ELF-1 (cell line): ENCODE results near the gene DGKD.

Source experiments
- DNase-seq: peaks from one replicate; pipeline ENCODE4 v3.0.0-alpha.2; 2016; ENCODE audit warnings: low read depth, low spot score

The DGKD gene

GRCh38 chr2:233458031-233458610 lies 103.8 kb downstream of the DGKD start:
- DNase-seq, result no peak

DNA sequence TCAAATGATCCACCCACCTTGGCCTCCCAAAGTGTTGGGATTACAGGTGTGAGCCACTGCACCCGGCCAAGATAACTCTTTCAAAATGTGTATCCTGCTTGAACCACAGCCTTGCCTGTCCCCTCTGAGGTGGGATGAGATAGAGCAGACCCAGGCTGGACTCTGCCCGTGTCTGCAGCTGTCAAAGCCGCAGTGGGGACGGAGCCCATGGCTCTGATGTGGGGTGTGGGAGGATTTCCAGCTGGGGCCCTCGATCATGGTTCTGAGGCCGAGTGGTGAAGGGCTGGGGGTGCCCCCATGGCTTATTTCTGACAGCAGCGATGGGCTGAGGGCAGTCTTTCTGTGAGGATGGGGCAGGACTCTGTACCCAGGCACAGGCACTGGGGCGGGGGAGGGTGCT lies 104.5 kb downstream of the DGKD start:
- DNase-seq, result no peak

DNA sequence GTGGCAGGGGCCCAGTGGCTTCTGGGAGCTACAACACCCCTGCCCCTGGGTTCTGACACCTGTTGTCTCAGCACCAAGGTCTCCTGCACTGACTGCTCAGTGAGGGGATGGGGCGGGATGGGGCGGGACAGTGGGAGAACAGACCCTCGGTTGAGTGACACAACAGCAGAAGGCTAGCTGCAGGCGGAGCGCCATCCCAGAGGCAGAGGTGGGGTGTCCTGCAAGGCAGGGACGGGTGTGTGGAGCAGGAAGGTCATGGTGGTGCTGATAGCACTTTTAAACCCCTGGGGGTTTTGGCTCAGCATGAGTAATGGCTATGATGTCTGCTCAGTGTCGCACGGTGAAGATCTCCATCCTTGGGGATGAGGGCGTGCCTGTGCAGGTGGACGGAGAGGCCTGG lies 105.1 kb downstream of the DGKD start:
- DNase-seq, result no peak

GRCh38 chr2:233460726-233461441 lies 106.6 kb downstream of the DGKD start:
- no peak for DNase-seq

GRCh38 chr2:233461481-233461891 lies 107.2 kb downstream of the DGKD start:
- no peak for DNase-seq

- no peak for DNase-seq
Observed at GRCh38 chr2:233462202-233462785, 108.0 kb downstream of the DGKD start.

DNA sequence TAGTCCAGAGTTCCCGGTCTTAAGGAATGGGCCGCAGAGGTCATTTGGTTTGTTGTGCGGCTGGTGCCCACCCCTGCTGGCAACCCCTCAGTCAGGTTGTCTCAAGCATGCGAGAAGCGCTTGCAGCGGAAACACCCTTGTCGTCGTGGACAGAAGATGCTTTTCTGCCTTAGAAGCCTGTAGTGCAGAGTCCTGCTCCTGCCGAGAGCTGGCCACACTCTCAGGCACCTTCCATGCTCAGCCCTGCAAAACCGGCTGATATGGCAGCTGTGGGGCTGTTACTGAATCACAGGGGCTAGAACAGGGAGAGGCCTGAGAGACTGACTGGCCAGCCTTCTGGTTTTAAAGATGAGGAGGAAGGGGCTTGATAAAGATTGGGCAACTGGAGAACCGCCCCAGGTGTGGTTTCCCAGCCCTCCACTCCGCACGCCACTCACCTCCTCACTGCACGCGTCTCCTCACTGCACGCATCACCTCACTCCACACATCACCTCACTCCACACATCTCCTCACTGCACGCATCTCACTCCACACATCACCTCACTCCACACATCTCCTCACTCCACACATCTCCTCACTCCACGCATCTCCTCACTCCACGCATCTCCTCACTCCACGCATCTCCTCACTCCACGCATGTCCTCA lies 108.7 kb downstream of the DGKD start:
- no peak for DNase-seq

- DNase-seq, result no peak
Observed at GRCh38 chr2:233463586-233463985, 109.3 kb downstream of the DGKD start.

GRCh38 chr2:233464056-233464455 lies 109.8 kb downstream of the DGKD start:
- no peak for DNase-seq

GRCh38 chr2:233464531-233465240 lies 110.4 kb downstream of the DGKD start:
- DNase-seq, result no peak

DNA sequence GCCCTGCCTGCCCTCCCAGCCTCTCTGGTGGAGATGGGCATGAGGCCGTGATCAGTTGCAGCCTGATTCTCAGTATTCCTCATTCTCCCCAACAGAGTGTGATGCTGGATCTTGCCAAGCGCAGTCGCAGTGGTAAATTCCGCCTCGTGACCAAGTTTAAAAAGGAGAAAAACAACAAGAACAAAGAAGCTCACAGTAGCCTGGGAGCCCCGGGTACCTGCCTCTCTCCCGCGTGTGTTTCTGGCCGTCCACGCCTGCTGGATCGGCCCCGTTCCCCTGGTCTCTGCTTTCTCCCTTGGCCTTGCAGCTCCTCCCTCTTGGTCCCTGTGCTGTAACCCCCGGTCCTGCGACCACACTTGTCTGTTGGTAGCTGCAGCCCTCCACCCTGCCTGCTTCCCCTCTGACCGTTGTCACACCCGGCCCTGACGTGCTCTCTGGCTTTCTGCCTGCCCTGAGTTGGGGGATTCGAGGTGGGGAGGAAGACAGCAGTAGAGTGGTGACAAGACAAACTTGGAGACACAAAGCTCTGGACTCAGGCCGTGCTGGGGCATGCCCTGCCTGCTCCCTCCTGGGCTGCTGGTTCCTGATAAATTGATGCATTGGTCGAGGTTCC lies 112.8 kb downstream of the DGKD start:
- DNase-seq, result no peak

- DNase-seq, result no peak
Observed at GRCh38 chr2:233468047-233468740, 113.9 kb downstream of the DGKD start.

DNA sequence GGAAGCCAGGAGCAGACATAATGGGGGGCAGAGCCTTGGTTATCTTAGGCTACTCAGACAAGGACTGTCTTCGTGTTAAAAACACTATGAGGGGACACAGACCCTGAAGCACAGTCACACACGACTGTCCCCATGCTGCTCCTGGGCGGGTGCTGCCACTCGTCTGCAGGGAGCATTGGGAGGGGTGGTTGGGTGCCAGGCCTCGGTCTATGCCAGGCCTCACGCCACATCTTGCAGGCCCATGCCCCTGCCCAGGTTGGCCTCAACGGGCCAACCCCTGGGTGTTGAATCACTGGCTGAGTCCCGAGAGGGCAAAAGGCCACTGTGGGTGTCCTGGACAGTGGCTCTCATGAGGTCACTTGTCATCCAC lies 114.4 kb downstream of the DGKD start:
- no peak for DNase-seq

DNA sequence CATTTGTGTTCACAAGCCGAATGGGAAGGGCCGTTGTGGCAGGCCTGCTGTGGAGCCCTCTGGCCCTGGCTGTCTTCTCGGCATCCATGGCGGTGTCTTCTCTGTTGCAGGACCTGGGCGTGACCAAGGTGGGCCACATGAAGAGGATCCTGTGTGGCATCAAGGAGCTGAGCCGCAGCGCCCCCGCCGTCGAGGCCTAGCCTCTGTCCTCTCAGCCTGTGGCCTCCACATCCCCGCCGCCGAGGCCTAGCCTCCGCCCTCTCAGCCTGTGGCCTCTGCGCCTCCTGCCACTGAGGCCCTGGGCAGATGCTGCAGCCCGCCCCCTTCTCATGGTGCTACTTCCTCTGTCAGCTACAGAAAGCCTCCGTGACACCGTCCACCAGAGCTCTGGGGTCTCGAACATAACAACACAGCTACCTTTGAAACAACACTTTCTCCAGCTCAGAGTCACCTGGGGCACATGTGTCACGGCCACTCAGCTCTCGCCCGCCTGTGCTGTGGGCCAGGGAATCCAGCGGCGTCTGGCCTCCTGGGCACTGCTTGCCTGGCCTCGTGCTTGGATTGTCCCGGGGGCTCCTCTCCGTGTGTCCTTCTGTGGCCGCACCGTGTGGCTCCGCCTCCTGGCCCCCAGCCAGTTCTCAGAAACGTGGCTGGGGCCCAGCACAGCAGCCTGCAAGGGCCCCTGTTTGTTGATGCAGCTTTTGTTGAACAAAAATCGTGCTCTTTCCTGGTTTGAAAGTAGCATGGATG lies 115.1 kb downstream of the DGKD start:
- DNase-seq, result no peak

DNA sequence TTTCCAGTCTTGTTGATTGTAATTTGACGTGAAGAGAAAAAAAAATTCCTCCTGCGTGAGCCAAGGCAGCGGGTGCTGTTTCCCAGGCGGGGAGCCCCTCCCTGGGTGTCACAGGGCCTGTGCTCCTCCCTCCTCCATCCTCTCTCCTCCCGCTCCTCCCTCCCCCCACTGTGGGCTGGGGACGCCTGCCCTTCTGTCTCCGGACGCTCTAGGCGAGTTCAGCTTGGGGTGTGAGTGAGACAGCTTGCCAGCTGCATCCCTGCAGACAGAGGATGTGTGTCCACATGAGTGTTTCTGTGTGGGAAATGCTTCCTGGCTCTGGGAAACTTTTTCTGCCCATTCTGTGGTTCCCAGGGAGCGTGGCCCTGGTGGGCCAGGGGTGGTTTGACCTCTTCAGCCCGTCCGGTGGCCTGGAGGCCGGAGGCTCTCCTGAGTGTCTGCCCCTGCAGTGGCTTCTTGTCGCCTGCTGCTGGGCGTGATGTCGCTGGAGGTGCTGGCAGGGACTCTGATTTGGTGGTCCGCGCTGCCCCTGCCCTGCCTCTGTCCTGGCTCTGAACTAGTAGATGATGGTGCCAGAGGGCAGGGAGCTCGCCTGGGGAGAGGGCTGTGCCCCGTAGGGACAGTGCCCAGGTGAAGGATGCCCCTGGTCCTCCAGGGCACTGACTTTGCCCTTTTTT lies 115.9 kb downstream of the DGKD start:
- no peak for DNase-seq

DNA sequence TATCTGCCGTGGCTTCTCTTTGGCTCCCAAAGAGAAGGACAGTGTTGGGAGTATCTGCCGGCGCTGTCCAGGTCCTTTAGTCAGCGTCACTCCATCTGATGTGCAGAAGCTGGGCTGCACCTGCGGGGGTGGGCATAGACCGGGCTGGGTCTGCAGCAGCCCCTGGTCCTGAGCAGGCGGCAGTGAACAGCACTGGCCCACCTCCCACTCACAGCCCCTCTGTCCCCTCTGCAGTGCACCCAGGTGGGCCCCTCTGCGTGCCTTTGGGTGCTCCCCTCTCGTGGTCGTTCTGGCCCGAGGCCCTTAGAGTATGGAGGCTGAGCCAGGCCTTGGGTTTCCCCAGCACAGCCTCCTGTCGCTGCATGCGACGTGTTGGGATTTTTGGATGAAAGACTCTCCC lies 116.5 kb downstream of the DGKD start:
- DNase-seq, result no peak

DNA sequence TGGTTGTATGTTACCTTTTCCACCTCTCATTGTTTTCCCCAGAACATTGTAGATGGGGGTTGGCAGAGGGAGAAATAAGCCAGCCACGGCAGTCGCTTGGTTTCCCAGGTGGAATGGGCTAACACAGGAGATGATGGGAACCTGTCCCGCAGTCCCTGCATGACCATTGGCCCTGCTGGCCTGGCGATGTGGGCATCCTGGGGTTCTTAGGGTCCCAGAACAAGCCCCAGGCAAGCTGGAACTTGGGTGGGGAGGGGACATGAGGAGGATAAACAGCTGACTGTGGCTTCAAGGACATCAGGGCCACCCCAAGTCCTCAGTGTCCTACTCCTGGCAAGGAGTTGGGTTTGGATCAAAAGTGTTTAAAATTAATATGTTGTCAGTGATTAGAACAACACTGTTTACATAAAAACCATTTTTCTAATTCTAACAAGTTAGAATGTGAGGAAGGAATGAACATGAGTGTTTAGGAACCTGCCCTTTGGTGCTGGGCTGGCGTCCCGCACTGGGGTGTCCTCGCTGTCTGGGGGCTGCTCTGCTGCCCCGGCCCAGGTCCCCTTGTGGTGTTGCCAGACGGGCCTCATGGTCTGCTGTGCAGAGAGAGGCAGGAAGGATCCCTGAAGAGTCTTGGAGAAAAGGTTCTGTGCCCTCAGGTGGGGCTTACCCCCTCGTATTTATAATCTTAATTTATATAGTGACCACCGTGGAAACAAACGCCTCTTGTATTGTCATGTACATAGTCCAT lies 117.2 kb downstream of the DGKD start:
- DNase-seq, result no peak

GRCh38 chr2:233473386-233473791 lies 119.1 kb downstream of the DGKD start:
- no peak for DNase-seq

DNA sequence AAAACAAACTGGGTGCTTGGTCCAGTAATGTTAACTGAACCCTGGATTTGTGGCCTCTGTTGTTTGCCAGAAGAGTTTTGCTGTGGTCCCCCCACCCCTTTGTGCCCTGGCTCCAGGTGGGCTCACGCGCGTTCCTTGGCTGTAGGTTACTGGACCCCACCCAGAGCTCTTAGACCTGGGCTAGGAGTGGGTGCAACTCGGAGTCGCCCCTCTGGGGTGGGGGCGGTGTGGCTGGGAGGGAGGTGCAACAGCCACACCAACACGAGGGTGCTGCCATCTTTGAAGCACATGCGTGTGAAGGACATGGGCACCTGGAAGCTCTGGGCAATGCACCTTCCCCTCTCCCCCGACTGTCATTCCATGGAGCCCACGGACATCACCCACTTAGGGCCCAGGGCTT lies 119.6 kb downstream of the DGKD start:
- DNase-seq, result no peak
